Skeletal muscle satellite cell (primary cell): ENCODE measurements around the gene HTR2B. TPM values are rescaled to one million over a fixed set of nuclear protein-coding genes. Genes with fewer than 3 reads are reported as not detected.

Experiments used
- H3K27me3 ChIP-seq: 2 replicates; pipeline ENCODE4 v1.7.0; 2013; ENCODE audit warnings: low read length; ENCODE audit not compliant: control insufficient read depth, insufficient read depth
- H3K36me3 ChIP-seq: 2 replicates; pipeline ENCODE4 v1.7.0; 2013; ENCODE audit warnings: mild to moderate bottlenecking, control low read depth, low read length; ENCODE audit not compliant: insufficient read depth
- H3K4me1 ChIP-seq: 2 replicates; pipeline ENCODE4 v1.7.0; 2013; ENCODE audit warnings: low read length; ENCODE audit not compliant: control insufficient read depth, insufficient read depth
- H3K4me2 ChIP-seq: 2 replicates; pipeline ENCODE4 v1.7.0; 2013; ENCODE audit warnings: mild to moderate bottlenecking, low read length
- H3K4me3 ChIP-seq: 2 replicates; pipeline ENCODE4 v1.7.0; 2013; ENCODE audit warnings: low read length
- H3K9ac ChIP-seq: 2 replicates; pipeline ENCODE4 v1.7.0; 2013; ENCODE audit warnings: mild to moderate bottlenecking, low read depth, low read length, moderate library complexity
- H3K9me3 ChIP-seq: replicated peaks from 2 replicates; pipeline ENCODE4 v1.7.0; 2013; ENCODE audit warnings: mild to moderate bottlenecking, control low read depth, low read length
- total RNA-seq: library from RNA; depleted of rRNA; stranded (reverse); fragments of >200 nt; gene quantifications from 2 replicates; pipeline ENCODE4 v1.2.3, GENCODE V29; 2012; rRNA removed

Gene HTR2B
- total RNA-seq: under 0.01 TPM in 1 of 2 replicates, not detected in the other

DNA sequence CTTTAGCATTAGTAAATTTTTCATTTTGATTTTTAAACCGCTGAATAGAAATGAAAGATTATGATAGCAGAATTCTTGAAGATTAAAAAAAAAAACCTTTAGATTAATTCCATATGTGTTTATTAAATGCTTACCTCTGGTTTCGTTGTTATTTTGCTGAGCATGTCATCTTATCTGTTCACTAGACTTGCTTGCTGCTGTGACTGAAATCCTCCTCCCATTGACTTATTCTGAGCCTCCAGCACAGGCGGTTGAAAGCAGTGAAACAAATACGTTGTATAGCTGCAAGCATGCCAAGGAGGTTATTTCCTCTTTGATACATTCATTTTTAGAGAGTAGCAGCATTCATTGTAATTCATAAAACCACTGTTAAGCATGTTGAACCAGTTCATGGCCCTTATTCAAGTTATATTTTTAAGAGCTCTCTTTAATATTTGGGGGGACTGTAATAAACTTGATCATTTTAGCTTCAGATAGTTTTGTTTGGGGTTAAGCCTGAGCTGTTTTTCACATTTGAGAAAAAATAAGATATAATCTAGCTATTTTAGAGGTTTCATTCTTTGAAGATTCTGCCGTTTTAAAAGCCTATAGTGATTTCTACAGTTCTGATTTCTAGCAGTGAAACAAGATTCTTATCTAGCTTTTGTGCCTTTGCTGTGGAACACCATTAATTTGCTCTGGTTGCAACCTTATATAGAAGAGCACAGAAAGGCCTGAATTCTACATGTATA is at the start of gene HTR2B:
Gene HTR2B (minus strand): TSS at position 205 of the 731 bp plus-strand sequence. CDS start 1,278 bp downstream, outside the sequence.
- H3K4me2 ChIP-seq: no peak within 1 kb of the TSS
- H3K27me3 ChIP-seq: no peaks in the 10 kb centered on the region
- H3K9ac ChIP-seq: no peak within 1 kb of the TSS
- H3K4me3 ChIP-seq: no peak within 1 kb of the TSS
- H3K4me1 ChIP-seq: peaks cover 26% of the 10 kb centered on the region
- no peaks in the 10 kb centered on the region for H3K9me3 ChIP-seq
- H3K36me3 ChIP-seq: no peaks in the 10 kb centered on the region

DNA sequence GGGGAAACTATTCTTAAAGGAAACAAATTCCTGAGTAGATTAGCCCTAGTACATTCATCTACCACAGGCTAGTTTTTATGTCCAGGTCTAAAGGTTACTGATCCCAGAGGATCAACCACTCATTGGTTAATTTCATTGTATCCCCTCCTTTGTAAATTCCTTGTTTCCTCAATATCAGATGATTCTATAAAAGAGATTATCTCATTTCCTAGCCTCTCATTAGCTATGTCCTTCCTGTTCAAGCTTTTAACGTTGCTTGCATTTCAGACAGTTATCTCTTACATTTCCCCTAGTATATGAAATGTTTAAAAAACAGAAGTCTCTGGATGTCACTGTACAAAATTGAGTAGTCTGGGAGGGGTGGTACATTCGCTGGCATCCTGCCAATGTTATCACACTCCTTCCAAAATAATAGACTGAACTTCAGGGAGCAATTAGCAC is 49.4 kb upstream of the HTR2B start:
- Histone ChIP-seq H3K9me3 (no peaks in the 10 kb centered on the region), H3K9ac (no peak overlapping the region), H3K4me2 (no peak overlapping the region), H3K27me3 (no peaks in the 10 kb centered on the region), H3K4me3 (no peak overlapping the region), H3K36me3 (peaks cover 34% of the 10 kb centered on the region), H3K4me1 (no peaks in the 10 kb centered on the region)

DNA sequence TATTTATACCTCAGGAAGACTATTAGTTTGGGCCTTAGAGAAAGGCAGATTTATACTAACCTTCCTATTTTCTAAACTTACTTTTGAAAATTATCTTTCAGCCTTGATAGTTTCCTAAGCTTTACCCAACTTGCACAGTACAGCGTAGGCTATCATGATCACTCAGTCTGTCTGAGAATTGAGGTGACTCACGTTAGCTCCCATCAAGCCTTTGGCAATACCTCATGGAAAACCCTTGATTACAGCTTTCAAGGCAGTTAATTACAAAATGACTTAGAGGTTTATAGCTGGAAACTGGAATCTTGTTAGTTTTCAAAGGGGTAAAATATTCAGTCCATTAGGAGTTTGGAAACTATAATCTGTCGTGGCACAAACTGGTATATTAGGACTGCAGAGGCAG is 47.2 kb upstream of the HTR2B start:
- Histone ChIP-seq H3K4me3 (no peak overlapping the region), H3K9me3 (no peaks in the 10 kb centered on the region), H3K36me3 (peaks cover 52% of the 10 kb centered on the region), H3K4me2 (no peak overlapping the region), H3K9ac (no peak overlapping the region), H3K27me3 (no peaks in the 10 kb centered on the region), H3K4me1 (peaks cover 9% of the 10 kb centered on the region)

DNA sequence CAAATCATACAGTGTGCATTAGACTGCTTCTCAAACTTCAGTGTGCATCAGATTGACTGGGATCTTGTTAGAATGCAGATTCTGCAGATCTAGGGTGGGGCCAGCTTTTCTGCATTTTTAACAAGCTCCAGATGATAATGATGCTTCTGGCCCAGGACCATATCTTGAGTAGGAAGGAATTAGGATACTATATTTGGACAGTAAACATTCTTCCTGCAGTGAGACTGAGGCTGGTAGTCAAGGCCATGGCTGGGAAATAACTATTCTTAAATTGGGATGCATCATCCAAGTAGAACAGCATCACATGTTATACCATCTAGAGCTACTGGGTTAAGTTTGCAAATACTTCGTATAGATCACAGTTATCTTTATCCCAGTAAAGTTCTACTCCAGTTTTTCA is 45.2 kb upstream of the HTR2B start:
- Histone ChIP-seq H3K9me3 (no peaks in the 10 kb centered on the region), H3K4me1 (peaks cover 9% of the 10 kb centered on the region), H3K4me3 (no peak overlapping the region), H3K9ac (no peak overlapping the region), H3K27me3 (no peaks in the 10 kb centered on the region), H3K36me3 (peaks cover 62% of the 10 kb centered on the region), H3K4me2 (no peak overlapping the region)

DNA sequence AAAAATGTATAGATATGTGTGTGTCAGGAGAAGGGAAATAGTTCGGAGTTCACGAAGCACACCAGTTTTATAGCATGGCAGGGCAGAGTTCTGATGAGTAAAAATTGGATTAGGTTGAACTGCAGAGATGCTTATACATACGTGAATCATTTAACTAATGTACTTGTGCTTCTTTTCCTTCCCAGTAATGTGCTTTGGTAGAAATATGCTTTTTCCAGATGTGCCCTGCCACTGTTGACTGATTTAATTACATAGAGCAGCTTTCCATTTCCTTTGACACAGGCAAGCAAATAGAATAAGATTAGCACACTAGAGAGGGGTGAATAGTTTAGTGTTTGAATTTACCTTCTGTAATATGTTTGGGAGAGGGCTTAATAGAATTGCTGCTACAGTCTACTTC is 44.6 kb upstream of the HTR2B start:
- no peaks in the 10 kb centered on the region for H3K27me3 ChIP-seq
- no peak overlapping the region for H3K4me3 ChIP-seq
- peaks cover 59% of the 10 kb centered on the region for H3K36me3 ChIP-seq
- no peak overlapping the region for H3K9ac ChIP-seq
- peaks cover 9% of the 10 kb centered on the region for H3K4me1 ChIP-seq
- H3K4me2 ChIP-seq: no peak overlapping the region
- no peaks in the 10 kb centered on the region for H3K9me3 ChIP-seq

DNA sequence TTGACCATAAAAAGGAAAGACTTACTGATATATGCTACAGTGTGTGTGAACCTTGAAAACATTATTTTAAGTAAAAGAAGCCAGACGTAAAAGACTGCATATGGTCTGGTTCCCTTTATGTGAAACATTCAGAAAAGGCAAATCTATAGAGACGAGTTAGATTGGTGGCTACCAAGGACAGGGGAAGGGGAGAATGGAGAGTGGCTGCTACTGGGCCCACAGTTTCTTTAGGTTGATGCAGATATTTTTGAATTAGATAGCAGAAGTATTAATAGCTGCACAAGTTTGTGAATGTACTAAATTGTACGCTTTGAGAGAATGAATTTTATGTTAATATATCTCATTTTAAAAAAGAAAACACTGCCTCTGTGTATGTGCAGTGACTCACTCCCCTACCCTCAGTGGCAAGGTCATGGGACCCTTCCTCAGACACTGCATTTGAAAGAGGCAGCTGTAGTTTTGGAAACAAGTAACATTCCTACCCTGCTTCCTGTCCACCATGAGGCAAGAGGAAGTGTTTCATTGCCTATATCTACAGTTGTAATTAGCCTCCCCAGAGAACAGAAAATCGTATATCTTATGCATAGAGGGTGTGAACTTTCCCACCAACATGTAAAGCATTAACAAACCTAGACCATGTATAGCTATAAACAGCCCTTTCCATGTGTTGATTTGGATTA is 43.8 kb upstream of the HTR2B start:
- Histone ChIP-seq H3K4me2 (no peak overlapping the region), H3K9me3 (no peaks in the 10 kb centered on the region), H3K27me3 (no peaks in the 10 kb centered on the region), H3K36me3 (peaks cover 62% of the 10 kb centered on the region), H3K4me1 (peaks cover 10% of the 10 kb centered on the region), H3K9ac (no peak overlapping the region), H3K4me3 (no peak overlapping the region)

DNA sequence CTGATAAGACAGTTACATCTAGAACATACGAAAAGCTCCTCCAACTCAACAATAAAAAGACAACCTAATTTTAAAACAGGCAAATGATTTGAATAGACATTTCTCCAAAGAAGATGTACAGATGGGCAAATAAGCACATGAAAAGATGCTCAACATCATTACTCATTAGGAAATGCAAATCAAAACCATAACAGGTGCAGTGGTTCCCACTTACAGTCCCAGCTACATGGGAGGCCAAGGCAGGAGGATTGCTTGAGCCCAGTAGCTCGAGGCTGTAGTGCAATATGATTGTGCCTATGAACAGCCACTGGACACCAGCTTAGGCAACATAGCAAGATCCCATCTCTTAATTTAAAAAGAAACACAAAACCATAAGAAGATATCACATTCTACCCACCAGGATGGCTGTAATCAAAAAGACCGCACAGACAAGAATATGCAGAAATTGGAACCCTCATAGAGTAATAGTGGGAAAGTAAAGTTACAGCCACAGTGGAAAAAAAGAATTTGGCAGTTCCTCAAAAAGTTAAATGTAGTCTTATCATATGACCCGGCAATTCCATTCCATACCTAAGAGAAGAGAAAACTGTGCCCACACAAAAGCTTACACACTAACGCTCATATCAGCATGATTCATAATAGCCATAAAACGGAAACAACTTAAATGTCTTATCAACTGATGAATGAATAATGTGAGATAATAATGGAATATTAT is 43.1 kb upstream of the HTR2B start:
- Histone ChIP-seq H3K9me3 (no peaks in the 10 kb centered on the region), H3K4me2 (no peak overlapping the region), H3K4me3 (no peak overlapping the region), H3K4me1 (peaks cover 17% of the 10 kb centered on the region), H3K27me3 (no peaks in the 10 kb centered on the region), H3K36me3 (peaks cover 62% of the 10 kb centered on the region), H3K9ac (no peak overlapping the region)

DNA sequence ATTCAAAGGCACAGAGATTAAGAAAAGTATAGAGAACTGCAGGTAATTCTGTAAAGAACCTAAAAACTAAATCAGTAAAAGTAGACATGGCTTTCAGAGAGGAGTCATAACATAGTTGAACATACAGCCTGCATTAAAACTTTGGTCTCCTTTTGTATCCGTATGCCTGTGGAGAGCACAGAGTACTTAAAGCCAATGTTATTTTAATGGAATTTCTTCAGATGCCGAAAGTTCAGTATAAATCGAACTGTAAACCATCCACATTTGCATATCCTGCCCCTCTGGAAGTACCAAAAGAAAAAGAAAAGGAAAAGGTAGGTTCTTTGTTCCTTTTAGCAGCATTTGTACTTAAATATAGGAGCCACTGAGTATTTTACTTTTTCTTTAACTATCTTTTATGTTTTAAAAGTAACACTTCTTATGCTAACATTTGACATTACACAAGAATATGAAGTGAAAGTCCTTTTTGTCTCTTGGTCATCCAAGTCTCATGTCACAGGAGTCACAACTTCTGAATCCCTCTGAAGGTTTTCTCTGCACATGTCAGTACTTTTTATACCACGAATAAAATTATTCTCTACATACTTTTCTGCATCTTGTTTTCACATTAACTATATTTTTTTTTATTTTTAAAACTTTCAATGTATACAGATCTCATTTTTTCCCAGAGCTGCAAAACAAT is 38.7 kb upstream of the HTR2B start:
- peaks cover 49% of the 10 kb centered on the region for H3K4me1 ChIP-seq
- H3K4me2 ChIP-seq: no peak overlapping the region
- peak overlapping the region; percentile 2 for H3K9ac ChIP-seq
- peaks cover 39% of the 10 kb centered on the region for H3K36me3 ChIP-seq
- H3K27me3 ChIP-seq: no peaks in the 10 kb centered on the region
- no peak overlapping the region for H3K4me3 ChIP-seq
- H3K9me3 ChIP-seq: no peaks in the 10 kb centered on the region

DNA sequence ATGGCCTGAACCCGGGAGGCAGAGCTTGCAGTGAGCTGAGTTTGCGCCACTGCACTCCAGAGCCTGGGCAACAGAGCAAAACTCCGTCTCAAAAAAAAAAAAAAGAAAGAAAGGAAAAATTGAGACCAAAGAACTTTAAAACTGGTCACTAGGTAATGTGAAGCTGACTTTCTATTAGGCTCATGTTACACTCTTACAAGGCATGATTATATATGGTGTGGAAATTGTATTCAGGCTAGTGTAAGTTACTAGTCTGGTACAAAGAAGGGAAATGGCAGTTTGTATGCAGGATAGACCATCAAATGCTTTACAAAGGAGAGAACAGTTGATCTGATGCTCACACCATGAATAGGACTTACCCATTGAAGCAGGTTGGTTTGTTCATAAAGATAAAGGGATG is 38.2 kb upstream of the HTR2B start:
- Histone ChIP-seq H3K9me3 (no peaks in the 10 kb centered on the region), H3K36me3 (peaks cover 37% of the 10 kb centered on the region)

DNA sequence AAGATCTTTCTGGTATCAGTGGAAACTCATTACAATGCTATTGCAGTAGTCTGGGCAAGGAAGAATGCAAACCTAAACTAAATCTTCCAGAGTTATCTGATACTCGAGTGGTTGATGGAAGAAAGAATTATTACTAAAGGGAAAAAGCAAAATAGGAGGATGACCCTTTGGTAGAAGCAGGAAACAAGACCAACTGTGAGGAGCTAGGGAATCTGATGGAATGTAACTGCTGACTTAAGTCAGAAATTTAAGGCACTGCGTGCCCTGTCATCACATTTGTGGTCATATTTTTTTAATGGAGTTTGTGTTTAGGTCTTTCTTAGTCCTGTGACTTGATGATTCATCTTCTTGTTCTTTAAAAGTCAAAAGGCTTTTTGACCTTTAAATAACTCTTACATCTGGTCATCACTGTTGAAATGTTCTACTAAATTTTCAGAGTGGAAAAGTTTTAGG is 37.1 kb upstream of the HTR2B start:
- no peaks in the 10 kb centered on the region for H3K9me3 ChIP-seq
- H3K4me3 ChIP-seq: no peak overlapping the region
- peaks cover 46% of the 10 kb centered on the region for H3K4me1 ChIP-seq
- H3K9ac ChIP-seq: peak overlapping the region; percentile 80
- peak overlapping the region; percentile 55 for H3K4me2 ChIP-seq
- peaks cover 25% of the 10 kb centered on the region for H3K36me3 ChIP-seq
- no peaks in the 10 kb centered on the region for H3K27me3 ChIP-seq

More for the DNA sequence above, 38.2 kb upstream of the HTR2B start:
- H3K27me3 ChIP-seq: no peaks in the 10 kb centered on the region
- peak overlapping the region; percentile 2 for H3K9ac ChIP-seq
- H3K4me1 ChIP-seq: peaks cover 46% of the 10 kb centered on the region
- no peak overlapping the region for H3K4me3 ChIP-seq
- H3K4me2 ChIP-seq: no peak overlapping the region

DNA sequence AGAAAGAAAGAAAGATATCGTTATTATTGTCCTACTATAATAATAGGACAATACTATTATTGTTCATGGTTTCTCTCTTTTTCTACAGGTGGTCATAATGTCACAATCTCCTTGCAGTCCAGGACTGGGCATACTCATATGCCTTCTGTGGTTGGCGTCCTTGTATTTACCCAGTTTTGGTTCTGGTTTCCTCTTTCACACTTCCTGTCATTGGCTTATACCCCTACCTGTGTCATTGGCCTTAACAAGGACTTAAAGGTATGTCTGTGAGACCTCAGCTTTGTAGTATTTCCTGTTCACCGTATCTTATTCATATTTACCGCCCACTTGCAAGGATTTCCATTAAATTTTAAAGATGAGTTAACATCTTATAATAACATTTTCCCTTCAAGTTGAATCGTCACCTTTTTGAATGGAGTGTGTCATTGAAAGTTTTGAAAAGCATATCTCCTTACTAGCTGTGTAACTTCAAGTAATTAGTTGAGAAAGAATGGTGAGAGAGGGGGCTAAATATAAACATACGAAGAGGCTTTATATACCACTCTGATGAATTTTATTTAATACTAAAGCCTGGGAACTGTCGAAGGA is 36.5 kb upstream of the HTR2B start:
- Histone ChIP-seq H3K4me2 (peak overlapping the region; percentile 34), H3K36me3 (peaks cover 20% of the 10 kb centered on the region), H3K4me3 (no peak overlapping the region), H3K27me3 (no peaks in the 10 kb centered on the region), H3K9ac (peak overlapping the region; percentile 80), H3K4me1 (peaks cover 46% of the 10 kb centered on the region), H3K9me3 (no peaks in the 10 kb centered on the region)
